Measurements from ENCODE around the gene OR2T12. TPM values are rescaled to one million over a fixed set of nuclear protein-coding genes. Genes with fewer than 3 reads are reported as not detected.
"Not testable (repeated sequence)": the region's sequence is repeated elsewhere in the genome, so short reads cannot be mapped to it uniquely, and the experiment has no call there.

Gene OR2T12
- total RNA-seq, 1 donor from 2014 or later, result not detected

GRCh38 chr1:248306103-248306502 lies 2.9 kb upstream of the OR2T12 start:
- no peak for ATAC-seq (ENCODE audit: low read depth)
- ChIA-PET POLR2A (no interaction called here), CTCF (no interaction called here)

GRCh38 chr1:248305672-248306071 lies 2.4 kb upstream of the OR2T12 start:
- DNase-seq; POLR2A ChIA-PET; ATAC-seq (ENCODE audit: low read depth); CTCF ChIA-PET; H3K27ac Mint-ChIP-seq; H3K9me3 Mint-ChIP-seq; H3K4me3 Mint-ChIP-seq; H3K36me3 Mint-ChIP-seq (ENCODE audit: low read depth); intact Hi-C loops (cut with micrococcal nuclease); H3K27me3 Mint-ChIP-seq; H3K4me1 Mint-ChIP-seq: not testable (repeated sequence)

More at GRCh38 chr1:248306103-248306502, 2.9 kb upstream of the OR2T12 start:
- no peaks in the 10 kb centered on the region for H3K36me3 Mint-ChIP-seq (ENCODE audit: low read depth)
- H3K4me3 Mint-ChIP-seq, result no peak overlapping the region
- intact Hi-C loops (cut with micrococcal nuclease), result no loop called here
- no peaks in the 10 kb centered on the region for H3K4me1 Mint-ChIP-seq
- no peak for TF ChIP-seq CTCF (IDR thresholded peaks at IDR 0.05)
- no peaks in the 10 kb centered on the region for H3K9me3 Mint-ChIP-seq
- H3K27ac Mint-ChIP-seq, result no peak overlapping the region
- DNase-seq, result no peak
- H3K27me3 Mint-ChIP-seq, result no peaks in the 10 kb centered on the region

- Mint-ChIP-seq H3K36me3 (ENCODE audit: low read depth) (no peaks in the 10 kb centered on the region), H3K27me3 (no peaks in the 10 kb centered on the region), H3K4me3 (no peak overlapping the region), H3K9me3 (no peaks in the 10 kb centered on the region), H3K4me1 (peaks cover 4% of the 10 kb centered on the region), H3K27ac (no peak overlapping the region)
- ChIA-PET CTCF (no interaction called here), POLR2A (no interaction called here)
- ATAC-seq (ENCODE audit: low read depth) (no peak), DNase-seq (no peak)
- TF ChIP-seq CTCF (IDR thresholded peaks at IDR 0.05), result no peak
- intact Hi-C loops (cut with micrococcal nuclease), result no loop called here
Measured at GRCh38 chr1:248288391-248288790, 14.8 kb downstream of the OR2T12 start.

GRCh38 chr1:248277876-248278275 lies 25.3 kb downstream of the OR2T12 start, which contains the start of gene OR2T33:
TSS of gene OR2T33 (minus strand) at chr1:248277976. CDS start at chr1:248273814, 4,162 bp downstream.
- H3K9me3 Mint-ChIP-seq, result peaks cover 3% of the 10 kb centered on the region
- no peak for DNase-seq
- H3K4me1 Mint-ChIP-seq, result no peaks in the 10 kb centered on the region
- TF ChIP-seq CTCF (IDR thresholded peaks at IDR 0.05), result no peak
- no peaks in the 10 kb centered on the region for H3K36me3 Mint-ChIP-seq (ENCODE audit: low read depth)
- no peak within 1 kb of the TSS for H3K4me3 Mint-ChIP-seq
- H3K27me3 Mint-ChIP-seq, result no peaks in the 10 kb centered on the region
- ChIA-PET POLR2A (no interaction called here), CTCF (no interaction called here)
- intact Hi-C loops (cut with micrococcal nuclease), result no loop called here
- H3K27ac Mint-ChIP-seq, result no peak within 1 kb of the TSS
- no peak for ATAC-seq (ENCODE audit: low read depth)

- ATAC-seq (ENCODE audit: low read depth); DNase-seq; CTCF ChIA-PET; H3K27me3 Mint-ChIP-seq; H3K36me3 Mint-ChIP-seq (ENCODE audit: low read depth); intact Hi-C loops (cut with micrococcal nuclease); H3K4me1 Mint-ChIP-seq; H3K4me3 Mint-ChIP-seq; H3K9me3 Mint-ChIP-seq; H3K27ac Mint-ChIP-seq; POLR2A ChIA-PET: not testable (repeated sequence)
Measured at GRCh38 chr1:248273225-248273624, 30.0 kb downstream of the OR2T12 start.

- no peak for TF ChIP-seq CTCF (IDR thresholded peaks at IDR 0.05)
- DNase-seq, result no peak
- Mint-ChIP-seq H3K27me3 (no peaks in the 10 kb centered on the region), H3K4me1 (no peaks in the 10 kb centered on the region), H3K9me3 (peaks cover 3% of the 10 kb centered on the region), H3K36me3 (ENCODE audit: low read depth) (no peaks in the 10 kb centered on the region), H3K27ac (no peak overlapping the region), H3K4me3 (no peak overlapping the region)
- ChIA-PET POLR2A (no interaction called here), CTCF (no interaction called here)
- no peak for ATAC-seq (ENCODE audit: low read depth)
- intact Hi-C loops (cut with micrococcal nuclease), result no loop called here
Measured at GRCh38 chr1:248268178-248268577, 35.0 kb downstream of the OR2T12 start.

- H3K4me1 Mint-ChIP-seq; H3K27ac Mint-ChIP-seq; H3K4me3 Mint-ChIP-seq; H3K36me3 Mint-ChIP-seq (ENCODE audit: low read depth); POLR2A ChIA-PET; intact Hi-C loops (cut with micrococcal nuclease); DNase-seq; H3K27me3 Mint-ChIP-seq; CTCF ChIA-PET; ATAC-seq (ENCODE audit: low read depth): not testable (repeated sequence)
- H3K9me3 Mint-ChIP-seq, result peaks cover 20% of the 10 kb centered on the region
Measured at GRCh38 chr1:248259309-248259708, 43.9 kb downstream of the OR2T12 start.
